Measurements from ENCODE around the gene KCNQ1. TPM values are rescaled to one million over a fixed set of nuclear protein-coding genes. Genes with fewer than 3 reads are reported as not detected.

KCNQ1 gene
- total RNA-seq, 1 experiment from 2014 or later: 1.0 TPM

DNA sequence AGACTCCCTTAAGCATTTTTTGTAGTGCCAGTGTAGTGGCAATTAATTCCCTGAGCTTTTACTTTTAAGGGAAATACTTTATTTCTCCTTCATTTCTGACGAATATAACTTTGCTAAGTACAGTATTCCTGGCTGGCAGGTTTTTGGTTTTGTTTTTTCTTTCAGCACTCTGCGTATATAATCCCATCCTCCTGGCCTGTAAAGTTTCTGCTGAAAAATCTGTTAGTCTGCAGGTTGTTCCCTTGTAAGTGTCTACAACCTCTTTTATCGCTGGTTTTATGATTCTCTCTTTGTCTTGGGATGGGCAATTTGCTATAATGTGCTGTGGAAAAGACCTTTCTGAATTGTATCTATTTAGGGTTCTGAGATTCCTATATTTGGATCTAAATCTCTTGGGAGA, 198.9 kb downstream of the KCNQ1 start:
- no peaks in the 10 kb centered on the region for H3K27me3 Mint-ChIP-seq (ENCODE audit: insufficient read depth, unreplicated experiment)
- H3K4me1 ChIP-seq: no peaks in the 10 kb centered on the region
- TF ChIP-seq, protein P1, sequence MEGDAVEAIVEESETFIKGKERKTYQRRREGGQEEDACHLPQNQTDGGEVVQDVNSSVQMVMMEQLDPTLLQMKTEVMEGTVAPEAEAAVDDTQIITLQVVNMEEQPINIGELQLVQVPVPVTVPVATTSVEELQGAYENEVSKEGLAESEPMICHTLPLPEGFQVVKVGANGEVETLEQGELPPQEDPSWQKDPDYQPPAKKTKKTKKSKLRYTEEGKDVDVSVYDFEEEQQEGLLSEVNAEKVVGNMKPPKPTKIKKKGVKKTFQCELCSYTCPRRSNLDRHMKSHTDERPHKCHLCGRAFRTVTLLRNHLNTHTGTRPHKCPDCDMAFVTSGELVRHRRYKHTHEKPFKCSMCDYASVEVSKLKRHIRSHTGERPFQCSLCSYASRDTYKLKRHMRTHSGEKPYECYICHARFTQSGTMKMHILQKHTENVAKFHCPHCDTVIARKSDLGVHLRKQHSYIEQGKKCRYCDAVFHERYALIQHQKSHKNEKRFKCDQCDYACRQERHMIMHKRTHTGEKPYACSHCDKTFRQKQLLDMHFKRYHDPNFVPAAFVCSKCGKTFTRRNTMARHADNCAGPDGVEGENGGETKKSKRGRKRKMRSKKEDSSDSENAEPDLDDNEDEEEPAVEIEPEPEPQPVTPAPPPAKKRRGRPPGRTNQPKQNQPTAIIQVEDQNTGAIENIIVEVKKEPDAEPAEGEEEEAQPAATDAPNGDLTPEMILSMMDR (IDR thresholded peaks at IDR 0.05; ENCODE audit: insufficient read depth in 1 of 2, low read depth in 1 of 2, low read length in 1 of 2, severe bottlenecking in 1 of 2, unreplicated experiment in 1 of 2): no peak
- intact Hi-C loops (cut with micrococcal nuclease; ENCODE audit: unreplicated experiment): no loop called here
- BruUV-seq (replicated peaks): no TSS peak
- H3K4me1 Mint-ChIP-seq (ENCODE audit: low read depth, unreplicated experiment): no peaks in the 10 kb centered on the region
- no peak overlapping the region for H3K27ac Mint-ChIP-seq (ENCODE audit: unreplicated experiment)
- no peak for DNase-seq
- H3K9me3 ChIP-seq: peaks cover 86% of the 10 kb centered on the region
- H3K36me3 Mint-ChIP-seq (ENCODE audit: insufficient read depth, unreplicated experiment): peaks cover 53% of the 10 kb centered on the region
- no peaks in the 10 kb centered on the region for H3K27me3 ChIP-seq (replicated peaks; ENCODE audit: control insufficient read depth, insufficient read depth, low read length)
- POLR2A ChIA-PET: no interaction called here
- no peak overlapping the region for H3K4me3 Mint-ChIP-seq (ENCODE audit: unreplicated experiment)
- no peak overlapping the region for H3K4me3 ChIP-seq (ENCODE audit: low read depth, low read length)
- CTCF ChIA-PET: no interaction called here
- peaks cover 74% of the 10 kb centered on the region for H3K9me3 Mint-ChIP-seq (ENCODE audit: unreplicated experiment)
- no peaks in the 10 kb centered on the region for H3K36me3 ChIP-seq (ENCODE audit: control insufficient read depth, insufficient read depth, low read length)

DNA sequence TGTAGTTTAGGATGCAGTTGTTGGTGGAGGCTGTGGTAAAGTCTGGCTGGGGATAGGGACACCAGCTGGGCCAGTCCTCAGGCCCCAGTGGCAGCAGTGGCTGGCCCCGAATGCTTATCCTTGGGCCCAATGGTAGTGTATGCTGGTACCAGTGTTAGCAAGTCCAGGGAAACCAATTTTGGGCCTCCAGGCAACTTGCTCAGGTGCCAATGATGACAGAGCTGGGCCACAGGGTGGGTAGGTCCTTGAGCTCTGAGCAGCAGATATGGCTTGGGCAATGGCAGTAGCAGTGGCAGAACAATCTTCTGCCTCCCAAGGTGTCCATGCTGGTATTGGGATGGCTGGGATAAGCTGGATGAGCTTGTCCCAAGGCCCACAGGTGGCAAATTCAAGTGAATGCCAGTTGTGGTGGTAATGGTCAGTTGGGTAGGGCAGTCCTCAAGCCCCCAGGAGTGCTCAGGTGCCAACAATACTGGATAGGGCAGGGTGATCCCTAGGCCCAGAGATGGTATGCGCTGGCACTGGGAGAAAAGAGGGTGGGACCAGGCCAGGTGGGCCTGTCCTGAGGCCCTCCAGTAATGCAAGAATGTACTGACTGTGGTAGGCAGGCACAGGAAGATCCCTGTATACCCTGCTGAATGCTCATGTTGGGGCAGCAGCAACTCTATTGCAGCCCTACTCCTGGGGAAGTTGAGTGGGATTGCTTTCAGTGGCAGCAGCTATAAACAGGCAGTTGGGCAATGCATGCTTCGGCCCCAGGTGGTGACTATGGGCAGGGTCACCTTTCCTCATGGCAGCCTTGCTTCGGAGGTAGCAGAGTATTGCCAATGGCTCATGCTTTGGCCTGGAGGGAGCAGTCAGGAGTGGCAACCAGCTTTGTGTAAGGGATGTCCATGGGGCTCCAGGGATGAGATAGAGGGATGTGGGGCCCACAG, 200.3 kb downstream of the KCNQ1 start:
- Histone ChIP-seq H3K9me3 (peaks cover 90% of the 10 kb centered on the region), H3K36me3 (ENCODE audit: control insufficient read depth, insufficient read depth, low read length) (no peaks in the 10 kb centered on the region), H3K4me1 (no peaks in the 10 kb centered on the region), H3K4me3 (ENCODE audit: low read depth, low read length) (no peak overlapping the region), H3K27me3 (replicated peaks; ENCODE audit: control insufficient read depth, insufficient read depth, low read length) (no peaks in the 10 kb centered on the region)
- Mint-ChIP-seq H3K4me1 (ENCODE audit: low read depth, unreplicated experiment) (no peaks in the 10 kb centered on the region), H3K27me3 (ENCODE audit: insufficient read depth, unreplicated experiment) (no peaks in the 10 kb centered on the region), H3K4me3 (ENCODE audit: unreplicated experiment) (no peak overlapping the region), H3K36me3 (ENCODE audit: insufficient read depth, unreplicated experiment) (peaks cover 53% of the 10 kb centered on the region), H3K9me3 (ENCODE audit: unreplicated experiment) (peaks cover 81% of the 10 kb centered on the region), H3K27ac (ENCODE audit: unreplicated experiment) (no peak overlapping the region)
- ChIA-PET POLR2A (no interaction called here), CTCF (no interaction called here)
- TF ChIP-seq, protein P1 (IDR thresholded peaks at IDR 0.05; ENCODE audit: insufficient read depth in 1 of 2, low read depth in 1 of 2, low read length in 1 of 2, severe bottlenecking in 1 of 2, unreplicated experiment in 1 of 2): no peak
- no peak for DNase-seq
- BruUV-seq (replicated peaks): no TSS peak
- intact Hi-C loops (cut with micrococcal nuclease; ENCODE audit: unreplicated experiment): no loop called here

DNA sequence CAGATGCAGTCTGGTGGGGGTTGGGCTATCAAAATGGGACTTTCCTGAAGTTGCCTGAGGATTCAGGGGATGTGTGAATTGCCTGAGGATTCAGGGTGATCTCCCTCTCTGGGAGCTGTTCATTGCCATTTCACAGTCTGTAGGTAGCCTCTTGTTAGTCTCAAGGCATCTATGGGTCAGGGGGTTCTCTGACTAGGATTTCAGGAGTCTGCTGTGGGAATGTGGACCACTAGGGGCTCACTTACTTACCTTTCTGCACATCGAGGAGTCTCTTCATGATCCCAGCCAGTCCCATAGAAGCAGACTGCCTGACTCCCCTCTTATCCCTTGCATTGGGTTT, 200.9 kb downstream of the KCNQ1 start:
- ChIA-PET CTCF (no interaction called here), POLR2A (no interaction called here)
- Histone ChIP-seq H3K27me3 (replicated peaks; ENCODE audit: control insufficient read depth, insufficient read depth, low read length) (no peaks in the 10 kb centered on the region), H3K36me3 (ENCODE audit: control insufficient read depth, insufficient read depth, low read length) (no peaks in the 10 kb centered on the region), H3K4me3 (ENCODE audit: low read depth, low read length) (no peak overlapping the region), H3K9me3 (peaks cover 90% of the 10 kb centered on the region), H3K4me1 (no peaks in the 10 kb centered on the region)
- no TSS peak for BruUV-seq (replicated peaks)
- H3K9me3 Mint-ChIP-seq (ENCODE audit: unreplicated experiment): peaks cover 81% of the 10 kb centered on the region
- H3K27ac Mint-ChIP-seq (ENCODE audit: unreplicated experiment): no peak overlapping the region
- peaks cover 53% of the 10 kb centered on the region for H3K36me3 Mint-ChIP-seq (ENCODE audit: insufficient read depth, unreplicated experiment)
- no peaks in the 10 kb centered on the region for H3K4me1 Mint-ChIP-seq (ENCODE audit: low read depth, unreplicated experiment)
- TF ChIP-seq, protein P1 (IDR thresholded peaks at IDR 0.05; ENCODE audit: insufficient read depth in 1 of 2, low read depth in 1 of 2, low read length in 1 of 2, severe bottlenecking in 1 of 2, unreplicated experiment in 1 of 2): no peak
- DNase-seq: no peak
- no peaks in the 10 kb centered on the region for H3K27me3 Mint-ChIP-seq (ENCODE audit: insufficient read depth, unreplicated experiment)
- H3K4me3 Mint-ChIP-seq (ENCODE audit: unreplicated experiment): no peak overlapping the region
- intact Hi-C loops (cut with micrococcal nuclease; ENCODE audit: unreplicated experiment): no loop called here

Data from Caco-2 (cell line).